ENCODE data around the gene BFSP2.
"Not testable (repeated sequence)": the region's sequence is repeated elsewhere in the genome, so short reads cannot be mapped to it uniquely, and the experiment has no call there.

The BFSP2 gene

GRCh38 chr3:133515127-133515526, 115.3 kb downstream of the BFSP2 start:
- Histone ChIP-seq H3K4me1 (ENCODE audit: low read length) (no peaks in the 10 kb centered on the region), H3K9me3 (replicated peaks; ENCODE audit: insufficient read depth, low read length) (no peaks in the 10 kb centered on the region), H3F3A (ENCODE audit: insufficient read depth, low read length) (no peaks in the 10 kb centered on the region), H3K4me2 (ENCODE audit: low read depth, low read length) (no peak overlapping the region), H3K79me2 (ENCODE audit: low read length) (no peaks in the 10 kb centered on the region), H3K4me3 (ENCODE audit: low read length) (no peak overlapping the region), H3K9ac (ENCODE audit: low read length) (no peak overlapping the region), H3K36me3 (replicated peaks; ENCODE audit: insufficient read depth, low read length) (no peaks in the 10 kb centered on the region), H3K27me3 (replicated peaks; ENCODE audit: insufficient read depth, low read length) (no peaks in the 10 kb centered on the region), H3K9me2 (replicated peaks; ENCODE audit: insufficient read depth, low read length) (no peaks in the 10 kb centered on the region), H4K20me1 (ENCODE audit: insufficient read depth, low read length) (no peaks in the 10 kb centered on the region), H2AFZ (ENCODE audit: low read length) (no peak overlapping the region), H3K27ac (ENCODE audit: low read length) (no peak overlapping the region)
- no peak for DNase-seq
- TF ChIP-seq EZH2 (optimal IDR thresholded peaks at IDR 0.05; ENCODE audit: low read depth, low read length) (no peak), EZH2phosphoT487 (IDR thresholded peaks at IDR 0.05; ENCODE audit: low read length) (no peak)
- TF ChIP-seq, protein P1, sequence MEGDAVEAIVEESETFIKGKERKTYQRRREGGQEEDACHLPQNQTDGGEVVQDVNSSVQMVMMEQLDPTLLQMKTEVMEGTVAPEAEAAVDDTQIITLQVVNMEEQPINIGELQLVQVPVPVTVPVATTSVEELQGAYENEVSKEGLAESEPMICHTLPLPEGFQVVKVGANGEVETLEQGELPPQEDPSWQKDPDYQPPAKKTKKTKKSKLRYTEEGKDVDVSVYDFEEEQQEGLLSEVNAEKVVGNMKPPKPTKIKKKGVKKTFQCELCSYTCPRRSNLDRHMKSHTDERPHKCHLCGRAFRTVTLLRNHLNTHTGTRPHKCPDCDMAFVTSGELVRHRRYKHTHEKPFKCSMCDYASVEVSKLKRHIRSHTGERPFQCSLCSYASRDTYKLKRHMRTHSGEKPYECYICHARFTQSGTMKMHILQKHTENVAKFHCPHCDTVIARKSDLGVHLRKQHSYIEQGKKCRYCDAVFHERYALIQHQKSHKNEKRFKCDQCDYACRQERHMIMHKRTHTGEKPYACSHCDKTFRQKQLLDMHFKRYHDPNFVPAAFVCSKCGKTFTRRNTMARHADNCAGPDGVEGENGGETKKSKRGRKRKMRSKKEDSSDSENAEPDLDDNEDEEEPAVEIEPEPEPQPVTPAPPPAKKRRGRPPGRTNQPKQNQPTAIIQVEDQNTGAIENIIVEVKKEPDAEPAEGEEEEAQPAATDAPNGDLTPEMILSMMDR (IDR thresholded peaks at IDR 0.05; ENCODE audit: low read length) = no peak

DNA sequence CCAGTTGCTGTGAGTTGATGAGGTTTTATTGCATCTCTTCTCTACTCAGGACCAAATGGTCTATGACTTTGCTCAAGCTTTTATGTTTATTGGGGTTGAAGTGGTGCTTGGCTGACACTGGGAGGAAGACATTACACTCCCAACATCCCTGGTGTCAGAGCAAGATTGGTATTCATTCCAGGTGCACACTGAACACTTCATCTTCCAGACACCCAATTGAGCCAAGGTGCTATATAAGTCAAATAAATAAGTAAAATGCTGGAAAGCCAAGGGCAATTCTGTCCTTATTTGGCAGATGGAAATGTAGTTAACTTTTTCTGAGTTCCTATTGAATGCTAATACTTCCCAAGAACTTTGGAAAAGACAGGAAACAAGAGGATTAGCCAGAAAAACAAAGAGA, 120.4 kb downstream of the BFSP2 start:
- H3K36me3 ChIP-seq (replicated peaks; ENCODE audit: insufficient read depth, low read length) = no peaks in the 10 kb centered on the region
- no peaks in the 10 kb centered on the region for H3F3A ChIP-seq (ENCODE audit: insufficient read depth, low read length)
- H3K79me2 ChIP-seq (ENCODE audit: low read length) = no peaks in the 10 kb centered on the region
- TF ChIP-seq, protein P1 (IDR thresholded peaks at IDR 0.05; ENCODE audit: low read length) = no peak
- TF ChIP-seq EZH2 (optimal IDR thresholded peaks at IDR 0.05; ENCODE audit: low read depth, low read length) (no peak), EZH2phosphoT487 (IDR thresholded peaks at IDR 0.05; ENCODE audit: low read length) (no peak)
- no peaks in the 10 kb centered on the region for H4K20me1 ChIP-seq (ENCODE audit: insufficient read depth, low read length)
- H2AFZ ChIP-seq (ENCODE audit: low read length) = no peak overlapping the region
- H3K9ac ChIP-seq (ENCODE audit: low read length) = no peak overlapping the region
- no peaks in the 10 kb centered on the region for H3K9me3 ChIP-seq (replicated peaks; ENCODE audit: insufficient read depth, low read length)
- no peak for DNase-seq
- no peak overlapping the region for H3K27ac ChIP-seq (ENCODE audit: low read length)
- H3K27me3 ChIP-seq (replicated peaks; ENCODE audit: insufficient read depth, low read length) = no peaks in the 10 kb centered on the region
- no peak overlapping the region for H3K4me2 ChIP-seq (ENCODE audit: low read depth, low read length)
- peaks cover 5% of the 10 kb centered on the region for H3K4me1 ChIP-seq (ENCODE audit: low read length)
- H3K4me3 ChIP-seq (ENCODE audit: low read length) = no peak overlapping the region
- H3K9me2 ChIP-seq (replicated peaks; ENCODE audit: insufficient read depth, low read length) = no peaks in the 10 kb centered on the region

DNA sequence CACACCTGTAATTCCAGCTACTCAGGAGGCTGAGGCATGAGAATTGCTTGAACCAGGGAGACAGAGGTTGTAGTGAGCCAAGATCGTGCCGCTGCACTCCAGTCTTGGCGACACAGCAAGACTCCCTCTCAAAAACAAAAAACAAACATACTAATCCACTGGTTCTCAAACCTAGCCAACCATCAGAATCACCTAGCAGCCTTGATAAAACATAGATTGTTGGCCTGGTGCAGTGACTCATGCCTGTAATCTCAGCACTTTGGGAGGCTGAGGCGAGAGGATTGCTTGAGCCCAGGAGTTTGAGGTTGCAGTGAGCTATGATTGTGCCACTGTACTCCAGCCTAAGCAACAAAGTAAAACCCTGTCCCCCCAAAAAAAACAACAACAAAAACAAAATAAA, 121.1 kb downstream of the BFSP2 start:
- H3K4me2 ChIP-seq (ENCODE audit: low read depth, low read length); H2AFZ ChIP-seq (ENCODE audit: low read length); H3K27me3 ChIP-seq (replicated peaks; ENCODE audit: insufficient read depth, low read length); H3K9me2 ChIP-seq (replicated peaks; ENCODE audit: insufficient read depth, low read length); H3K4me1 ChIP-seq (ENCODE audit: low read length); H3K36me3 ChIP-seq (replicated peaks; ENCODE audit: insufficient read depth, low read length); H3K9ac ChIP-seq (ENCODE audit: low read length); H3F3A ChIP-seq (ENCODE audit: insufficient read depth, low read length); H3K79me2 ChIP-seq (ENCODE audit: low read length); H3K4me3 ChIP-seq (ENCODE audit: low read length); H4K20me1 ChIP-seq (ENCODE audit: insufficient read depth, low read length); H3K27ac ChIP-seq (ENCODE audit: low read length); H3K9me3 ChIP-seq (replicated peaks; ENCODE audit: insufficient read depth, low read length); DNase-seq: not testable (repeated sequence)

DNA sequence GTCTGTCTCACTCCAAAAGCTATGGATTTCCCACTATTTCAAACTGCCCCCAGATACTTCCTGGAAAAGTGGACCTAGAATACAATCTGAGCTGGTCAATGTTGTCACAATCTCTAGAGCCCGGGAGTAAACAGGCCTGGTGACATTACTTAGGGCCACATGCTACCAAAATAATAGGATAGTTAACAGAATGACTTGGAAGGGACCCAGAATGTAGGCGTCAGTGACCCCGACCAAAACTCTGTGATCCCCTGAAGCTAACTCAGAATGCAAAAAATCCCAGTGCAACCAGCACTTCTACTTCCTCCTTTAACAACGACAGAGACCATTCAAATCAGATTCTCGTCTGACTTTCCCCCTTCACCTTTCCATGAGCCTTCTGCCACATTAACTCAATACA, 122.1 kb downstream of the BFSP2 start:
- peaks cover 8% of the 10 kb centered on the region for H3K4me1 ChIP-seq (ENCODE audit: low read length)
- H3K27ac ChIP-seq (ENCODE audit: low read length) = no peak overlapping the region
- H2AFZ ChIP-seq (ENCODE audit: low read length) = no peak overlapping the region

DNA sequence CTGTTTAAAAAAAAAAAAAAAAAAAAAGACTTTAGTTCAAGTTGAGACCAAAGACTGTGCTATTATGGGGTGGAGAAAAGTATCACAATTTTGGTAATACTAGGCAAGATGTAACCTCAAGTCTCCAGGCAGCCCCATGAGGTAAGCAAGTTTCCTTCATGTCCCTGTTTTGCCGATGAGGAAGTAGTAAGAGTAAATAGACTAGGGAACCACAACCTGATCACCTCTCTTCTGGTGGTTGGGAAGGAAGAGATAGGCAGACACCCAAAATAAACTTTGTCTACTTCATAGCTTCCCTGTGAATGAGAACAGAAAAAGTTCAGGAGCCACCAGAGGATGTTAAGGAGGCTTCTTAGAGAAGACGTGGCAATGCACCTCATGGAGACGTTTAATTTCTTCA, 123.9 kb downstream of the BFSP2 start:
- DNase-seq; H3K4me3 ChIP-seq (ENCODE audit: low read length); H3K36me3 ChIP-seq (replicated peaks; ENCODE audit: insufficient read depth, low read length); H3K9me2 ChIP-seq (replicated peaks; ENCODE audit: insufficient read depth, low read length); H3K27me3 ChIP-seq (replicated peaks; ENCODE audit: insufficient read depth, low read length); H2AFZ ChIP-seq (ENCODE audit: low read length); H3K4me2 ChIP-seq (ENCODE audit: low read depth, low read length); H4K20me1 ChIP-seq (ENCODE audit: insufficient read depth, low read length); H3K79me2 ChIP-seq (ENCODE audit: low read length); H3F3A ChIP-seq (ENCODE audit: insufficient read depth, low read length); H3K9ac ChIP-seq (ENCODE audit: low read length); H3K9me3 ChIP-seq (replicated peaks; ENCODE audit: insufficient read depth, low read length); H3K4me1 ChIP-seq (ENCODE audit: low read length); H3K27ac ChIP-seq (ENCODE audit: low read length): not testable (repeated sequence)

More for the DNA sequence above, 122.1 kb downstream of the BFSP2 start:
- no peak overlapping the region for H3K9ac ChIP-seq (ENCODE audit: low read length)
- H3F3A ChIP-seq (ENCODE audit: insufficient read depth, low read length) = no peaks in the 10 kb centered on the region
- no peaks in the 10 kb centered on the region for H3K36me3 ChIP-seq (replicated peaks; ENCODE audit: insufficient read depth, low read length)
- no peaks in the 10 kb centered on the region for H3K9me3 ChIP-seq (replicated peaks; ENCODE audit: insufficient read depth, low read length)
- no peaks in the 10 kb centered on the region for H4K20me1 ChIP-seq (ENCODE audit: insufficient read depth, low read length)
- no peak for TF ChIP-seq EZH2phosphoT487 (IDR thresholded peaks at IDR 0.05; ENCODE audit: low read length)
- TF ChIP-seq EZH2 (optimal IDR thresholded peaks at IDR 0.05; ENCODE audit: low read depth, low read length) = no peak
- TF ChIP-seq, protein P1 (IDR thresholded peaks at IDR 0.05; ENCODE audit: low read length) = no peak
- no peak overlapping the region for H3K4me2 ChIP-seq (ENCODE audit: low read depth, low read length)
- H3K9me2 ChIP-seq (replicated peaks; ENCODE audit: insufficient read depth, low read length) = no peaks in the 10 kb centered on the region
- H3K27me3 ChIP-seq (replicated peaks; ENCODE audit: insufficient read depth, low read length) = no peaks in the 10 kb centered on the region
- DNase-seq = no peak
- H3K4me3 ChIP-seq (ENCODE audit: low read length) = no peak overlapping the region
- no peaks in the 10 kb centered on the region for H3K79me2 ChIP-seq (ENCODE audit: low read length)

Measured in MM.1S (cell line).